Small intestine (tissue), 7 donors: ENCODE measurements around the gene ADCY9. TPM values are rescaled to one million over a fixed set of nuclear protein-coding genes. Genes with fewer than 3 reads are reported as not detected.

ENCODE experiments used
- DNase-seq, 2 donors: peaks; one replicate each; pipeline versions ENCODE4 v3.0.0 to v3.0.0-alpha.2; 2013
- FAIRE-seq: peaks from 2 replicates; lab custom pipeline; 2012; peaks lifted over from hg19 to GRCh38; lab: Jason Lieb, UNC
- H3K27ac ChIP-seq, 3 donors: one replicate each; pipeline ENCODE4 v1.5.1; 2013; ENCODE audit warnings: low read length in 2 of 3, mild to moderate bottlenecking in 2 of 3, control low read depth in 1 of 3, inconsistent platforms in 1 of 3, low read depth in 1 of 3, moderate library complexity in 1 of 3
- H3K27me3 ChIP-seq, 3 donors: one replicate each; pipeline ENCODE4 v1.6.1; 2013; ENCODE audit warnings: low read length in 3 of 3, inconsistent platforms in 1 of 3; ENCODE audit not compliant: control insufficient read depth in 3 of 3, insufficient read depth in 3 of 3
- H3K36me3 ChIP-seq, 3 donors: one replicate each; pipeline ENCODE4 v1.6.1; 2013; ENCODE audit warnings: low read length in 3 of 3, inconsistent platforms in 1 of 3, low read depth in 1 of 3, mild to moderate bottlenecking in 1 of 3, moderate library complexity in 1 of 3; ENCODE audit not compliant: control insufficient read depth in 3 of 3, insufficient read depth in 2 of 3
- H3K4me1 ChIP-seq, 3 donors: one replicate each; pipeline ENCODE4 v1.6.1; 2013; ENCODE audit warnings: low read length in 2 of 3, inconsistent platforms in 1 of 3, low read depth in 1 of 3, mild to moderate bottlenecking in 1 of 3, moderate library complexity in 1 of 3; ENCODE audit not compliant: control insufficient read depth in 3 of 3, insufficient read depth in 2 of 3
- H3K4me3 ChIP-seq, 3 donors: one replicate each; pipeline ENCODE4 v1.5.1; 2013; ENCODE audit warnings: low read length in 3 of 3, control low read depth in 1 of 3, inconsistent platforms in 1 of 3, low read depth in 1 of 3, mild to moderate bottlenecking in 1 of 3, moderate library complexity in 1 of 3
- H3K9me3 ChIP-seq, 2 donors: one replicate each; pipeline ENCODE4 v1.6.1; 2013; ENCODE audit warnings: low read depth in 1 of 2, low read length in 1 of 2; ENCODE audit not compliant: control insufficient read depth in 2 of 2, insufficient read depth in 1 of 2
- WGBS, 3 donors: extraction: QIAGEN DNeasy Blood & Tissue Kit; methylation state at CpG; one replicate each; pipeline ENCODE4 v1.1.7; 2013; 5-methylcytosine and 5-hydroxymethylcytosine counted together
- polyA plus RNA-seq, 4 donors: library from polyadenylated mRNA; stranded (reverse) in 3 of 4; unstranded in 1 of 4; fragments of 200-250 nt in 3 of 4; fragments of 120-200 nt in 1 of 4; gene quantifications; one replicate each; pipeline versions ENCODE4 v1.2.1 to v1.2.3, GENCODE V29; 2013
- donor health status: healthy with polysubstance abuse.
- donor health status: control.
- donor health status: control.
- donor health status: Bipolar disorder and iron deficiency.
- donor health status: healthy.

ADCY9 gene
- polyA plus RNA-seq, 4 donors: 4.3 to 10.7 (median 8.0) TPM

DNA sequence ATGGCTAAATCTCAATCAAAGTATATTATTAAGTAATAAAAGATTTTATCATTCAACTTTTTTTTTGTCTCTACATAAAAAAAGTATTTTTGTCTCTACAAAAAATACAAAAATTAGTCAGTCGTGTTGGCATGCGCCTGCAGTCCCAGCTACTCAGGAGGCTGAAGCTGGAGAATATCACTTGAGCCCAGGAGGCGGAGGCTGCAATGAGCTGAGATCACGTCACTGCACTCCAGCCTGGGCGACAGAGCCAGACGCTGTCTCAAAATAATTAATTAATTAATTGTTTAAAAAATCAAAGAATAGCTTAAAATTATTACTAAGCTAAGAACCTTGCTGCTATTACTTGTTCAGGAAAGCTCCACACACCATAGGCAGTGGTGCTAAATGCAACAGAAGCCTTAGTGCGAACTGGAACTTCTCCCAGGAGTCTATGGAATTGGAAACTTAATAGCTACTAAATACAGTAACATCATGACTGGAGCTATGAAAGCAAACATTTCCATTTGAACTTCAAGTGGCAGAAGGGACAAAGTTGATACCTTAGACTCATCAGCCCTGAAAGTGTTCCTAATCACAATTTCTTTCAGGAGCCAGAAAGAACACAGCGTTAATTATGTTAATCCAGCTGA lies 22.6 kb downstream of the ADCY9 start:
- Histone ChIP-seq H3K36me3 (no peaks in the 10 kb centered on the region), H3K27me3 (no peaks in the 10 kb centered on the region), H3K27ac (peak overlapping the region in 1 of 3 donors; percentile 34), H3K4me1 (peaks cover 2 to 12% (median 6%) of the 10 kb centered on the region in 3 donors), H3K4me3 (no peak overlapping the region), H3K9me3 (no peaks in the 10 kb centered on the region)
- no peak for FAIRE-seq
- DNase-seq: no peak
- 65 to 86% (median 76%) methylated on average over 8 of the region's 8 CpGs for WGBS, 3 donors

DNA sequence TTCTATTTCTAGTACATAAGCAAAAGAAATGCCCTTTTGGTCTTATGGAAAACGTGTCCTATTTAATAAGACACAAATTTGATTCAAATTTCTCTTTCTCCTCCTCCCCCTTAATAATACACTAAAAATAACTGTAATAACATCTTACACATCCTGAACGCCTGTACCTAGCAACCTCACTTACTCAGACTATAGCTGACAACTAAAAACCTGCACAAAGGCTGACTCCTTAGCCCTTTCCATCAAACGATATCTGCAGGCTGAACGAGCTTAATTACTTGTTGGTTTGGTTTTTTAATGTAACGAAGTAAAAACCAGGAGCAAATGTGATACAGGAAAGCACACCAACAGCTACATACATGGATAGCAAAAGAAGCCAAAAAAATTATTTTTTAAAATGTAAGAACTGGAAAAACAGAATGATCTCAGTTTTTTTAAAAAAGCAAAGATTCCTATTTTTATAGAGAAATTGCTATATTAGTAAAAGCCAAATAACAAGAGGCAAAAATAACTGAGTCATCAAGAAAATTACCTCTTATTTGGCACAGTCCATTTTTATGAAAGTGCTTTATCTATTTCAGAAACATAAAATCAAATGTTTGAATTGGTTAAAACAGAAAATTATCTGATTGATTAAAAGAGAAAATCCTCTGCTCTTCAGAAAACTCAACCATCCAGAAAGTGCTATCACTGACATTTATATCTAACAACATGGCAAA lies 23.5 kb downstream of the ADCY9 start:
- no peak overlapping the region for H3K4me3 ChIP-seq
- H3K36me3 ChIP-seq: no peaks in the 10 kb centered on the region
- no peaks in the 10 kb centered on the region for H3K27me3 ChIP-seq
- DNase-seq (no peak), FAIRE-seq (no peak)
- no peaks in the 10 kb centered on the region for H3K9me3 ChIP-seq
- no peak overlapping the region for H3K27ac ChIP-seq
- peaks cover 0 to 12% (median 3%) of the 10 kb centered on the region in 3 donors for H3K4me1 ChIP-seq
- 79 to 87% (median 84%) methylated on average over 5 of the region's 5 CpGs for WGBS, 3 donors

DNA sequence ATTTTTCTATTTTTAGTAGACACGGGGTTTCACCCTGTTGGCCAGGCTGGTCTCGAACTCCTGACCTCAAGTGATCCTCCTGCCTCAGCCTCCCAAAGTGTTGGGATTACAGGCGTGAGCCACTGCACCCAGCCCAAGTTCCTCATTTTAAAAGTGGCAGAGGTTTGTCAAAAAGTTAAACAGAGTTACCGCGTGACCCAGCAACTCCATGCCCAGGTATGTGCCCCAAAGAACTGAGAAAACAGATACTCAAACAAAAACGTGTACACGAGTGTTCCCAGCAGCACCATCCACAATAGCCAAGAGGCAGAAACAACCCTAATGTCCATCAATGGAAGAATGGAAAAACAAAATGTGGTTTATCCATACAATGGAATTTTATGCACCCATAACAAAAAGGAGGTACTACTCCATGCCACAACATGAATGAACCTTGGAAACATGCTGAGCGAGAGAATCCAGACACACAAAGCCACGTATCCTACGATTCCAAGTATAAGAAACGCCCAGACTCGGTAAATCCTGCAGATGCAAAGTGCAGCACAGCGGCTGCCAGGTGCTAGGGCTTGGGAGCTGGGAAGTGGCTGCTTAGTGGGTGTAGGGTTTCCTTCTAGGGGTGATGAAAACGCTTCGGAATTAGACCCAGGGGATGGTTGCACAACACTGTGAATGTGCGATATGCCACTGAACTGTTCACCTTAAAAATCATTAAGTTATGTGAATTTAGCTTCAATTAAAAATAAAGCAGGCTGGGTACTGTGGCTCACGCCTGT lies 24.8 kb downstream of the ADCY9 start:
- DNase-seq (no peak), FAIRE-seq (no peak)
- no peaks in the 10 kb centered on the region for H3K36me3 ChIP-seq
- no peak overlapping the region for H3K27ac ChIP-seq
- WGBS, 3 donors: 92 to 93% (median 93%) methylated on average over 17 of the region's 17 CpGs
- no peak overlapping the region for H3K4me3 ChIP-seq
- peaks cover 0 to 12% (median 3%) of the 10 kb centered on the region in 3 donors for H3K4me1 ChIP-seq
- no peaks in the 10 kb centered on the region for H3K27me3 ChIP-seq
- H3K9me3 ChIP-seq: no peaks in the 10 kb centered on the region

DNA sequence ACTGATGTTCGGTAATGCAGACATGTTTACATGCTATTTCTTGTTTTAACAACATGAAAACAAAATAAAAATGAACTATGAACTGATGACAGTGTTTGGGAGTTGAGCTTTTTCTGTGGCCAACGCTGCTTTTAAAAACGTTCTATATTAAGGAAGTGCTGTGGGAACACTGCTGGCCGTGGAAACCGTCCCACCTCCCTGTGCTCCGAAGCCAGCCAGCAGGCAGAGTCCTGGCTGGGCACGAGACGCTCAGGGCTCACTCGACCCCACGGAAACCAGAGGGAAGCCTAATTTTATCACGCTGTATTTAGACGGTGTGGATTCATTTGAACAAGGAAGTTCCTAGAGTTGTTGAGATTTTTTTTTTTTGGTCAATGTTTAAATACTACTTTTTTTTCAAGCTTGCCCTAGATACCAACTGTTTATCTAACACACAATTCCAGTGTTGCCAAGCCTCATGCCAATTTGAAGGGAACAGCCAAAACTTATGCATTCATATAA lies 25.8 kb downstream of the ADCY9 start:
- DNase-seq (peak; percentile 32 to 73), FAIRE-seq (no peak)
- Histone ChIP-seq H3K36me3 (peaks cover 0 to under 1% (median 0%) of the 10 kb centered on the region in 3 donors), H3K27me3 (no peaks in the 10 kb centered on the region), H3K27ac (peak overlapping the region in 2 of 3 donors; percentile 71 to 73), H3K4me1 (peaks cover 0 to 12% (median 3%) of the 10 kb centered on the region in 3 donors), H3K4me3 (peak overlapping the region in 1 of 3 donors; percentile 22), H3K9me3 (no peaks in the 10 kb centered on the region)
- 4 to 8% (median 5%) methylated on average over 12 of the region's 12 CpGs for WGBS, 3 donors

DNA sequence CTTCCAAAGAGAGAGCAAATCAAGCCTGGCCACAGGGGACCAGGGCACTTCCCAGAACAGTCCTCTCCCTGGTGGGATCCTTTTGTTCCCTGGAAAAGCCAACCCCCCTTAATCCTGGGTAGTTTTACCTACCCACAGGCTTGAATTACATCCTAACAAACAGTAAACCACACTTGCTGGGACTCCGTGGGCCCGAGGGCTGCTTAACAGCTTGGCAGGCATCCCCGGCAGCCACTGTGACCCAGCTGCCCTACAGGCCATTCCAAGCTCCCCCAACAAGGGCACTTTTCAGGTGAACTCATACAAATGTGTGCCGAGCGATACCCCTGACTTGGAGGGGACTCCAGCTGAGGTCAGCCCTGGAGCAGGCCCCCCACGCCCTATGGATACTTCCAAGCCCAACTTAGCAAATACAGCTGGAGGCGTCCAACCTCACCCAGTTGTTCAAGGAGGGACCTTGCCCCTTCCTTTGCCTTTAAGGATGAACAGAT lies 26.4 kb downstream of the ADCY9 start:
- FAIRE-seq (no peak), DNase-seq (peak; percentile 33 to 75)
- no peaks in the 10 kb centered on the region for H3K9me3 ChIP-seq
- no peaks in the 10 kb centered on the region for H3K27me3 ChIP-seq
- H3K4me1 ChIP-seq: peaks cover 0 to 12% (median 3%) of the 10 kb centered on the region in 3 donors
- H3K27ac ChIP-seq: peak overlapping the region in 2 of 3 donors; percentile 18 to 73
- H3K36me3 ChIP-seq: peaks cover 0 to 2% (median 0%) of the 10 kb centered on the region in 3 donors
- 24 to 43% (median 38%) methylated on average over 7 of the region's 7 CpGs for WGBS, 3 donors
- H3K4me3 ChIP-seq: no peak overlapping the region

DNA sequence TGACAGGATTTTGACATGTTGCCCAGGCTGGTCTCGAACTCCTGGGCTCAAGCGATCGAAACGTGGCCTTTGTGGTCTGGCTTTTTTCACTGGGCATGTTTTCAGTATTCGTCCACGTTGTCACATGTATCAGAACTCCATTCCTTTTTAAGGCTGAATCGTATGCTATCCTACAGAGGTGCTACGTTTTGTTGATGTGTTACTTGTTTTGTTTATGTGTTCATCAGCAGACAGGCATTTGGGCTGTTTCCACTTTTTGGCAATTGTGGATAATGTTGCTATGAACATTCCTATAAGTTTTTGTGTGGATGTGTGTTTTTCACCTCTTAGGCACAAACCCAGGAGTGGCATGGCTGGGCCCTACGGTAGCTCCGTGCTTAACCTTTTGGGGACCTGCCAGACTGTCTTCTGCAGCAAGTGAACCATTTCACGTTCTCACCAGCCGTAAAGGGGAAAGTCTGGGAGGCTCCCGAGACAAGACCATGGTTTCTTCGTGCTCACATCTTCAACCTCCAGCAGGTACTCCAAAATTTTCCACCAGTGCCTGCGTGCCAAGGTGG lies 26.9 kb downstream of the ADCY9 start:
- Histone ChIP-seq H3K36me3 (peaks cover 0 to 2% (median 0%) of the 10 kb centered on the region in 3 donors), H3K27ac (peak overlapping the region in 2 of 3 donors; percentile 18 to 73), H3K4me3 (no peak overlapping the region), H3K4me1 (peaks cover 0 to 12% (median 3%) of the 10 kb centered on the region in 3 donors), H3K9me3 (no peaks in the 10 kb centered on the region), H3K27me3 (no peaks in the 10 kb centered on the region)
- 86 to 92% (median 89%) methylated on average over 15 of the region's 15 CpGs for WGBS, 3 donors
- DNase-seq: no peak
- no peak for FAIRE-seq

DNA sequence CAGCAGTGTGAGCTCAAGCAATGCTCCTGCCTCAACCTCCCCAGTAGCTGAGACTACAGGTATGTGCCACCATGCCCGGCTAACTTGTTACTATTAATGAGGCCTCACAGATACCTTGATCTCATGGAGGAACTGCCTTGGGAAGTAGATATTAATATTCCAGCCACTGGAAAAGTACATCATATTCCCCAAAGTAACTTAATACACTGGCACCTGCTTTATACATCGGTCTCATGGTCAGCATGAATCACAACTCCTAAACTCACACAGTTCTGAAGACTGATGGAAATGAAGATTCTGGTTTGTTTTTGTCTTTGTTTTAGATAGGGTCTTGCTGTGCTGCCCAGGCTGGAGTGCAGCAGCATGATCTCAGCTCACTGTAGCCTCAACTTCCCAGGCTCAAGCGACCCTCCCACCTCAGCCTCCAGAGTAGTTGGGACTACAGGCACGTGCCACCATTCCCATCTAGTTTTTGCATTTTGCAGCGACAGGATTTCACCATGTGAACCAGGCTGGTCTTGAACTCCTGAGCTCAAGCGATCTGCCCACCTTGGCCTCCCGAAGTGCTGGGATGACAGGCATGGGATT lies 28.2 kb downstream of the ADCY9 start:
- Histone ChIP-seq H3K9me3 (no peaks in the 10 kb centered on the region), H3K27ac (no peak overlapping the region), H3K36me3 (peaks cover 0 to 2% (median 0%) of the 10 kb centered on the region in 3 donors), H3K4me1 (peaks cover 0 to 12% (median 3%) of the 10 kb centered on the region in 3 donors), H3K27me3 (no peaks in the 10 kb centered on the region), H3K4me3 (no peak overlapping the region)
- DNase-seq (no peak), FAIRE-seq (no peak)
- 93 to 94% (median 94%) methylated on average over 7 of the region's 7 CpGs for WGBS, 3 donors
